Right lobe of liver (tissue), 4 donors: ENCODE data around the gene SALL1.

ENCODE experiments used
- POLR2A ChIP-seq: fragments of 450-650 bp; IDR thresholded peaks from one replicate; pipeline ENCODE4 v1.6.1; 2017; ENCODE audit warnings: antibody characterized with exemption, mild to moderate bottlenecking
- TF ChIP-seq, protein P1 (sequence below), 4 donors: fragments of 200-600 bp in 3 of 4; fragments of 450-650 bp in 1 of 4; IDR thresholded peaks; one replicate each; pipeline versions ENCODE4 v1.5.1 to v1.8.0; 2016 to 2022; ENCODE audit warnings: antibody characterized with exemption in 4 of 4, mild to moderate bottlenecking in 2 of 4
- donor health status: DM: no; HTN: no; CAD: no.
- donor health status: DM: no; HTN: no; CAD: no.
- donor health status: DM: no; HTN: yes; CAD: no.

DNA sequence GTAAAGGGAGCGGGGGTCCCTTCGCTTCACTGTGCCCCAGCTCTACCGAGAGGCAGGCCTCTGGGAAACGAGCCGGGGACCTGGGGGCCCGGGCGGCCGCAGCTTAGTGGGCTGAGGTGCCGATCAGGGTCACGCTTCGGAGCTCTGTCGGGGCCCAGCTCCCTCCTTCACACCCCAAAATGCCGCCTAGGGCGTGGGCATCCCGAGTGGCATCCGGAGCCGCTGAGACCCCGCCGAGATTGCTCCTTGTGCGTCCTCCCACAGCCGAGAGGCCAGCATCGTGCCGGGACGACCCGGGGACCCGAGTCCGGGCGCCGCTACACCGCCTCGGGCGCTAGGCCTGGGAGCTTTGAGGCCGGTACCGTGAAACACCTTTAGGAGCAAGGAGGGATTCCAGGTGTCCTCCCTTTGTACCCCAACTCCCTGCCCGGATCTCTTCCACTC, 1.3 kb downstream of the SALL1 start:
- TF ChIP-seq, protein P1, sequence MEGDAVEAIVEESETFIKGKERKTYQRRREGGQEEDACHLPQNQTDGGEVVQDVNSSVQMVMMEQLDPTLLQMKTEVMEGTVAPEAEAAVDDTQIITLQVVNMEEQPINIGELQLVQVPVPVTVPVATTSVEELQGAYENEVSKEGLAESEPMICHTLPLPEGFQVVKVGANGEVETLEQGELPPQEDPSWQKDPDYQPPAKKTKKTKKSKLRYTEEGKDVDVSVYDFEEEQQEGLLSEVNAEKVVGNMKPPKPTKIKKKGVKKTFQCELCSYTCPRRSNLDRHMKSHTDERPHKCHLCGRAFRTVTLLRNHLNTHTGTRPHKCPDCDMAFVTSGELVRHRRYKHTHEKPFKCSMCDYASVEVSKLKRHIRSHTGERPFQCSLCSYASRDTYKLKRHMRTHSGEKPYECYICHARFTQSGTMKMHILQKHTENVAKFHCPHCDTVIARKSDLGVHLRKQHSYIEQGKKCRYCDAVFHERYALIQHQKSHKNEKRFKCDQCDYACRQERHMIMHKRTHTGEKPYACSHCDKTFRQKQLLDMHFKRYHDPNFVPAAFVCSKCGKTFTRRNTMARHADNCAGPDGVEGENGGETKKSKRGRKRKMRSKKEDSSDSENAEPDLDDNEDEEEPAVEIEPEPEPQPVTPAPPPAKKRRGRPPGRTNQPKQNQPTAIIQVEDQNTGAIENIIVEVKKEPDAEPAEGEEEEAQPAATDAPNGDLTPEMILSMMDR (IDR thresholded peaks at IDR 0.05): no peak
- no peak for TF ChIP-seq POLR2A
